GM12801 (cell line): ENCODE data around the gene ISM2.

Experiments
- TF ChIP-seq, protein P1 (sequence below): IDR thresholded peaks from one replicate; pipeline ENCODE4 v1.5.1; 2011; ENCODE audit warnings: control low read depth; ENCODE audit not compliant: insufficient read length; ENCODE audit errors: extremely low read depth

Gene ISM2

GRCh38 chr14:77541905-77542304 lies 43.3 kb upstream of the ISM2 start:
- TF ChIP-seq, protein P1, sequence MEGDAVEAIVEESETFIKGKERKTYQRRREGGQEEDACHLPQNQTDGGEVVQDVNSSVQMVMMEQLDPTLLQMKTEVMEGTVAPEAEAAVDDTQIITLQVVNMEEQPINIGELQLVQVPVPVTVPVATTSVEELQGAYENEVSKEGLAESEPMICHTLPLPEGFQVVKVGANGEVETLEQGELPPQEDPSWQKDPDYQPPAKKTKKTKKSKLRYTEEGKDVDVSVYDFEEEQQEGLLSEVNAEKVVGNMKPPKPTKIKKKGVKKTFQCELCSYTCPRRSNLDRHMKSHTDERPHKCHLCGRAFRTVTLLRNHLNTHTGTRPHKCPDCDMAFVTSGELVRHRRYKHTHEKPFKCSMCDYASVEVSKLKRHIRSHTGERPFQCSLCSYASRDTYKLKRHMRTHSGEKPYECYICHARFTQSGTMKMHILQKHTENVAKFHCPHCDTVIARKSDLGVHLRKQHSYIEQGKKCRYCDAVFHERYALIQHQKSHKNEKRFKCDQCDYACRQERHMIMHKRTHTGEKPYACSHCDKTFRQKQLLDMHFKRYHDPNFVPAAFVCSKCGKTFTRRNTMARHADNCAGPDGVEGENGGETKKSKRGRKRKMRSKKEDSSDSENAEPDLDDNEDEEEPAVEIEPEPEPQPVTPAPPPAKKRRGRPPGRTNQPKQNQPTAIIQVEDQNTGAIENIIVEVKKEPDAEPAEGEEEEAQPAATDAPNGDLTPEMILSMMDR: no peak

GRCh38 chr14:77531071-77531470 lies 32.5 kb upstream of the ISM2 start:
- TF ChIP-seq, protein P1: no peak

- TF ChIP-seq, protein P1: no peak
Observed at GRCh38 chr14:77529963-77530362, 31.3 kb upstream of the ISM2 start.

- TF ChIP-seq, protein P1: no peak
Observed at GRCh38 chr14:77529213-77529612, 30.6 kb upstream of the ISM2 start.

DNA sequence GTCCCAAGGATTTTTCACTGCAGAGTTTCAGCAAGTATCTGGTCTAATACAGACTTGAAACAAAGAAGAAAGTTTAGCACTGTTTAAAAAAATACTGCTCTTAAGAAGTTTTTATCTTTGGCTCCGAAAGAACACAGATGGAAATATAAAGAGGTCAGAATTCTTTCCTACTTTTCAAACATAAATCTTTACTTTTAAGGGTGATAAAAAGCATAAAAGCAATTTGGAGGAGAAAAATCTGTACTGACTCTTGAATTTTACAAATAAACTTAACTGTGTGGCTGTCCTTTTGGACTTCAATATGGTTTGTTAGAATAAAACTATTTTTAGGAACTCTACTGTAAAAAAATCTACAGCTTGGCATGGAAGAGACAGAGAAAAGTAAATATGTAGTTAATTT lies 27.6 kb upstream of the ISM2 start:
- TF ChIP-seq, protein P1: no peak

DNA sequence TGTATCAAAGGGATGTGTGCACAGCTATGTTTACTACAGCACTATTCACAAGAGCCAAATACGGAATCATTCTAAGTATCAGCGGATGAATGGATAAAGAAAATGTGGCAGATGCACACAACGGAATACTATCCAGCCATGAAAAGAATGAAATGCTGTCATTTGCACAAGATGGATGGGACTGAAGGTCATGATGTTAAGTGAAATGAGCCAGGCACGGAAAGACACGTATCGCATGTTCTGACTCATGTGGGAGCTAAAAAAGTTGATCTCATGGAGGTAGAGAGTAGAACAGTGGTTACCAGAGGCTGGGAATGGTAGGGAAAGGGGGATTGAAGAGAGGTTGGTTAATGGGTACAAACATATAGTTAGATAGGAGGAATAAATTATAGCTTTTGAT lies 25.9 kb upstream of the ISM2 start:
- TF ChIP-seq, protein P1: no peak

- TF ChIP-seq, protein P1: no peak
Observed at GRCh38 chr14:77523109-77523508, 24.5 kb upstream of the ISM2 start.

GRCh38 chr14:77520555-77520954 lies 21.9 kb upstream of the ISM2 start:
- TF ChIP-seq, protein P1: no peak
